ENCODE data around the gene FBXL7. TPM values are rescaled to one million over a fixed set of nuclear protein-coding genes. Genes with fewer than 3 reads are reported as not detected.

The FBXL7 gene
- total and polyA plus RNA-seq, 4 donors = 0.24 to 1.4 (median 1.2) TPM

GRCh38 chr5:15535938-15536337, 36.0 kb downstream of the FBXL7 start:
- 95% methylated on average over 4 of the region's 4 CpGs for WGBS
- H3K9ac ChIP-seq (ENCODE audit: low read depth in 1 of 2, low read length in 2 of 2) = no peak overlapping the region
- H3K4me3 ChIP-seq (ENCODE audit: low read depth in 1 of 3, low read length in 3 of 3) = no peak overlapping the region
- H3K4me1 ChIP-seq (ENCODE audit: control insufficient read depth in 4 of 4, insufficient read depth in 4 of 4, low read length in 3 of 4) = no peaks in the 10 kb centered on the region
- H3K27me3 ChIP-seq (ENCODE audit: control insufficient read depth in 4 of 4, insufficient read depth in 4 of 4, low read length in 3 of 4) = no peaks in the 10 kb centered on the region
- TF ChIP-seq ATF3 (IDR thresholded peaks at IDR 0.05) (no peak), RXRA (IDR thresholded peaks at IDR 0.05) (no peak), HNF4G (IDR thresholded peaks at IDR 0.05) (no peak), HNF4A (conservative IDR thresholded peaks at IDR 0.05) (no peak)
- no peak overlapping the region for H3K27ac ChIP-seq (ENCODE audit: low read depth in 1 of 2, low read length in 2 of 2)
- no peak for DNase-seq (ENCODE audit: low spot score)
- no peaks in the 10 kb centered on the region for H3K9me3 ChIP-seq (ENCODE audit: control insufficient read depth in 4 of 4, low read length in 3 of 4)
- H3K36me3 ChIP-seq (ENCODE audit: control insufficient read depth in 4 of 4, insufficient read depth in 3 of 4, low read depth in 1 of 4, low read length in 3 of 4) = no peaks in the 10 kb centered on the region

DNA sequence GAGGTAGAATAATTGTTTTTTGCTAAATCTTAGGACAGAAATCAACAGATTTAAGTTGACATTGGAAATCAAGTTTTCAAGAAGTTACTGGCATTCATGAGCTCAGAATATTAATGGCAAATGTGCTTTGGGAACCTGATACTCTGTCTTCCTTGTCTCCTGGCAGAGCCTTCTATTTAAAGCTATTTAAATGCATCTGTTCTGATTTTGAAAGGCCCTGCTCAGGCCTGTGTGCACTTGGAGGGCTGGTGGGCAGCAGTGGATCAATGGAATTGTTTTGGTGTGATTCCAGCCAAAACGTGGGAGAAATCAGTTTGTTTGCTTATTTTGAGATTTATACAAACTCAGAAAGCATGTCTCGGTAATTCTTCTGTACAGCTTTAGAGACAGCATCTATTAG, 38.5 kb downstream of the FBXL7 start:
- Histone ChIP-seq H3K4me3 (ENCODE audit: low read depth in 1 of 3, low read length in 3 of 3) (no peak overlapping the region), H3K36me3 (ENCODE audit: control insufficient read depth in 4 of 4, insufficient read depth in 3 of 4, low read depth in 1 of 4, low read length in 3 of 4) (no peaks in the 10 kb centered on the region), H3K27ac (ENCODE audit: low read depth in 1 of 2, low read length in 2 of 2) (no peak overlapping the region), H3K9ac (ENCODE audit: low read depth in 1 of 2, low read length in 2 of 2) (no peak overlapping the region), H3K4me1 (ENCODE audit: control insufficient read depth in 4 of 4, insufficient read depth in 4 of 4, low read length in 3 of 4) (no peaks in the 10 kb centered on the region), H3K9me3 (ENCODE audit: control insufficient read depth in 4 of 4, low read length in 3 of 4) (no peaks in the 10 kb centered on the region), H3K27me3 (ENCODE audit: control insufficient read depth in 4 of 4, insufficient read depth in 4 of 4, low read length in 3 of 4) (no peaks in the 10 kb centered on the region)
- 50% methylated on average over 2 of the region's 2 CpGs for WGBS
- TF ChIP-seq RXRA (IDR thresholded peaks at IDR 0.05) = no peak
- TF ChIP-seq FOXA1 (IDR thresholded peaks at IDR 0.05) = no peak
- no peak for TF ChIP-seq EGR1 (IDR thresholded peaks at IDR 0.05; ENCODE audit: low read depth in 2 of 2)
- no peak for TF ChIP-seq RAD21 (IDR thresholded peaks at IDR 0.05)
- TF ChIP-seq NR2F2 (IDR thresholded peaks at IDR 0.05) = no peak
- DNase-seq (ENCODE audit: low spot score) = no peak

DNA sequence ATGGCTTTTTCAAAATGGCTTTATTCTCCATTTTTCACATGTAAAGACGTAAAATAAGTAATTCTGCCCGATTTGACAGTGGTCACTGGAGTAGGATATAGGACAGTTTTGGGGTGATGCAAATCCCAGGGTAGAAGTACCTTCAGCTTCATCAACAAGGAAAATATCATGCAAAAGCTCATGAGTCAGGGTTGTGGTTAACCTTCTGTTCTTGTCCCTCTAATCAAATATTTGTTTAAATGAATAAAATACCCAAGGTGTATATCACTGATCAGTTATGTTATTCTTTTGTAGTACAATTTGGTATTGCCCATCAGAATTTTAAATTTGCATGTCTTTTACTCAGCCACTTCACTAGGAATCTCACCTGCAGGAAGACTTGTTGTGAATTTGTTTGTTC, 40.0 kb downstream of the FBXL7 start:
- no peak overlapping the region for H3K4me3 ChIP-seq (ENCODE audit: low read depth in 1 of 3, low read length in 3 of 3)
- DNase-seq (ENCODE audit: low spot score) = no peak
- WGBS = 77% methylated on average over 2 of the region's 2 CpGs
- no peaks in the 10 kb centered on the region for H3K27me3 ChIP-seq (ENCODE audit: control insufficient read depth in 4 of 4, insufficient read depth in 4 of 4, low read length in 3 of 4)
- H3K36me3 ChIP-seq (ENCODE audit: control insufficient read depth in 4 of 4, insufficient read depth in 3 of 4, low read depth in 1 of 4, low read length in 3 of 4) = no peaks in the 10 kb centered on the region
- no peaks in the 10 kb centered on the region for H3K9me3 ChIP-seq (ENCODE audit: control insufficient read depth in 4 of 4, low read length in 3 of 4)
- H3K27ac ChIP-seq (ENCODE audit: low read depth in 1 of 2, low read length in 2 of 2) = no peak overlapping the region
- no peak for TF ChIP-seq HNF4A (conservative IDR thresholded peaks at IDR 0.05)
- TF ChIP-seq SP1 (IDR thresholded peaks at IDR 0.05) = no peak
- no peak for TF ChIP-seq ZBTB33 (IDR thresholded peaks at IDR 0.05)
- no peak for TF ChIP-seq FOXA2 (IDR thresholded peaks at IDR 0.05)
- no peak for TF ChIP-seq RXRA (IDR thresholded peaks at IDR 0.05)
- no peak for TF ChIP-seq HNF4G (IDR thresholded peaks at IDR 0.05)
- TF ChIP-seq, protein P1, sequence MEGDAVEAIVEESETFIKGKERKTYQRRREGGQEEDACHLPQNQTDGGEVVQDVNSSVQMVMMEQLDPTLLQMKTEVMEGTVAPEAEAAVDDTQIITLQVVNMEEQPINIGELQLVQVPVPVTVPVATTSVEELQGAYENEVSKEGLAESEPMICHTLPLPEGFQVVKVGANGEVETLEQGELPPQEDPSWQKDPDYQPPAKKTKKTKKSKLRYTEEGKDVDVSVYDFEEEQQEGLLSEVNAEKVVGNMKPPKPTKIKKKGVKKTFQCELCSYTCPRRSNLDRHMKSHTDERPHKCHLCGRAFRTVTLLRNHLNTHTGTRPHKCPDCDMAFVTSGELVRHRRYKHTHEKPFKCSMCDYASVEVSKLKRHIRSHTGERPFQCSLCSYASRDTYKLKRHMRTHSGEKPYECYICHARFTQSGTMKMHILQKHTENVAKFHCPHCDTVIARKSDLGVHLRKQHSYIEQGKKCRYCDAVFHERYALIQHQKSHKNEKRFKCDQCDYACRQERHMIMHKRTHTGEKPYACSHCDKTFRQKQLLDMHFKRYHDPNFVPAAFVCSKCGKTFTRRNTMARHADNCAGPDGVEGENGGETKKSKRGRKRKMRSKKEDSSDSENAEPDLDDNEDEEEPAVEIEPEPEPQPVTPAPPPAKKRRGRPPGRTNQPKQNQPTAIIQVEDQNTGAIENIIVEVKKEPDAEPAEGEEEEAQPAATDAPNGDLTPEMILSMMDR (IDR thresholded peaks at IDR 0.05; ENCODE audit: low read depth, low read length, missing input control) = no peak
- TF ChIP-seq EGR1 (IDR thresholded peaks at IDR 0.05; ENCODE audit: low read depth in 2 of 2) = no peak
- no peak for TF ChIP-seq TAF1 (conservative IDR thresholded peaks at IDR 0.05)
- no peaks in the 10 kb centered on the region for H3K4me1 ChIP-seq (ENCODE audit: control insufficient read depth in 4 of 4, insufficient read depth in 4 of 4, low read length in 3 of 4)
- H3K9ac ChIP-seq (ENCODE audit: low read depth in 1 of 2, low read length in 2 of 2) = no peak overlapping the region

Data from liver (tissue), 9 donors.